ENCODE measurements around the gene SDK1. TPM values are rescaled to one million over a fixed set of nuclear protein-coding genes. Genes with fewer than 3 reads are reported as not detected.

The SDK1 gene
- total RNA-seq, 6 experiments from 2014 or later, result not detected

DNA sequence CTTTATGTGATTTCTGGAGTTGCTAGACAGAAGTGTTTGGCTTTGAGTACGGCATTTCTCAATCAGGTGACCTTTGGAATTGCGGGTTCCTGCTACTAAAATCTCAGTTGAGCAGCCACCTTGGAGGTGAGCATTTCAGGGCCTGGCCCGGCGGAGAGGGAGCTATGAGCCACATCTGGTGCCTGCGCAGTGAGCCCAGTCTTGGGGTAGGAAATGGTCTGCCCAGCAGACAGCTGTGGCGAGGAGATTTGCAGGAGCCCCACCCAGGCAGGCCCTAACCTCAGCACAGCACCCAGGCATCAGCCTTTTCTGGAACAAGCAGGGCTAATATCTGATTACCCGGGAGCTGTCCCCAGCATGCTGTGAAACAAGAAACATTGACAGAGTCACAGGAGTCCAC lies 833.2 kb downstream of the SDK1 start:
- Mint-ChIP-seq H3K9me3 (peaks cover 55% of the 10 kb centered on the region), H3K4me1 (ENCODE audit: low read depth) (no peaks in the 10 kb centered on the region), H3K4me3 (no peak overlapping the region)

DNA sequence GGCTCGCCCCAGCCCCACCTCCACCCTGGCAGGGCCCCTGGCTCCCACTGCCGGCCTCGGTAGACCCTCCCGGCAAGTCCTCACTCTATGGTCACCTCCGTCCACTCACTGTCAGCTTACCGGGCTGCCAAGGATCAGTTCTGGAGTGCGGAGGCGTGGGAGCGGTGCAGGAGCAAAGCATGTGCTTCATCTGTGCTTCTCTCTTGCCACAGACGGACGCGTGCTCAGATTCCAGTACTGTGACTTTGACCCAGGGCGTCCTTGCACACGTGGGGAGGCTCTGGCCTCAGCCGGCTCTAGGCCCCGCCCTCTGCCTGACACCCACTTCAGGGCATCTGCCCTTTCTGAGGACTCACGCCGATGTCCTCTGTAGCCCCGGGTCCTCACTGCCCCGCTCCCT lies 833.6 kb downstream of the SDK1 start:
- Mint-ChIP-seq H3K4me3 (no peak overlapping the region), H3K9me3 (peaks cover 59% of the 10 kb centered on the region), H3K36me3 (ENCODE audit: low read depth) (peaks cover 15% of the 10 kb centered on the region; the same call in 1 of the 2 replicates), H3K27me3 (ENCODE audit: insufficient read depth) (no peaks in the 10 kb centered on the region; the same call in 1 of the 2 replicates), H3K27ac (no peak overlapping the region), H3K4me1 (ENCODE audit: low read depth) (no peaks in the 10 kb centered on the region)
- TF ChIP-seq, protein P1, sequence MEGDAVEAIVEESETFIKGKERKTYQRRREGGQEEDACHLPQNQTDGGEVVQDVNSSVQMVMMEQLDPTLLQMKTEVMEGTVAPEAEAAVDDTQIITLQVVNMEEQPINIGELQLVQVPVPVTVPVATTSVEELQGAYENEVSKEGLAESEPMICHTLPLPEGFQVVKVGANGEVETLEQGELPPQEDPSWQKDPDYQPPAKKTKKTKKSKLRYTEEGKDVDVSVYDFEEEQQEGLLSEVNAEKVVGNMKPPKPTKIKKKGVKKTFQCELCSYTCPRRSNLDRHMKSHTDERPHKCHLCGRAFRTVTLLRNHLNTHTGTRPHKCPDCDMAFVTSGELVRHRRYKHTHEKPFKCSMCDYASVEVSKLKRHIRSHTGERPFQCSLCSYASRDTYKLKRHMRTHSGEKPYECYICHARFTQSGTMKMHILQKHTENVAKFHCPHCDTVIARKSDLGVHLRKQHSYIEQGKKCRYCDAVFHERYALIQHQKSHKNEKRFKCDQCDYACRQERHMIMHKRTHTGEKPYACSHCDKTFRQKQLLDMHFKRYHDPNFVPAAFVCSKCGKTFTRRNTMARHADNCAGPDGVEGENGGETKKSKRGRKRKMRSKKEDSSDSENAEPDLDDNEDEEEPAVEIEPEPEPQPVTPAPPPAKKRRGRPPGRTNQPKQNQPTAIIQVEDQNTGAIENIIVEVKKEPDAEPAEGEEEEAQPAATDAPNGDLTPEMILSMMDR (IDR thresholded peaks at IDR 0.05), result no peak
- DNase-seq, result no peak

More for the DNA sequence above, 833.2 kb downstream of the SDK1 start:
- Mint-ChIP-seq H3K27ac (no peak overlapping the region), H3K27me3 (ENCODE audit: insufficient read depth) (no peaks in the 10 kb centered on the region; the same call in 1 of the 2 replicates), H3K36me3 (ENCODE audit: low read depth) (peaks cover 15% of the 10 kb centered on the region; the same call in 1 of the 2 replicates)
- TF ChIP-seq, protein P1 (IDR thresholded peaks at IDR 0.05), result no peak
- DNase-seq, result no peak

DNA sequence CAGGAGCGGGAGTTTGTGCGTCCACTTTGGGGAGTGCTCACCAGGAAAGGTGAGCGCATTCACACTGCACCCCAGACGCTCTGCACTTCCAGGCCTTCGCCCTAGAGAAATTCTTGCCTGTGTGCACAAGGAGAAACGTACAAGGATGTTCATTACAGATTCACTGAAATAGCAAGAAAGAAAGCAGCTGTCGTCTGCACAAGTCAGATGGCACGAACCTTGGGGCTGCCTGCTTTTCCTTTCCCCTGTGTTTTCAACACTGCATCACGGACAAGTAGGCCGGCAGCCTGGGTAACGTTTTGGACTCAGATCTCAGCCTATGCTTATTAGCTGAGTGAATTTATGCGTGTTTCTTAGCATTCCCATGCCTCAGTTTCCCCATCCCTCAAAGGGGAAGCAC lies 834.2 kb downstream of the SDK1 start:
- peaks cover 15% of the 10 kb centered on the region; the same call in 1 of the 2 replicates for H3K36me3 Mint-ChIP-seq (ENCODE audit: low read depth)
- no peak overlapping the region for H3K4me3 Mint-ChIP-seq
- H3K4me1 Mint-ChIP-seq (ENCODE audit: low read depth), result no peaks in the 10 kb centered on the region
- peaks cover 2% of the 10 kb centered on the region for H3K27me3 Mint-ChIP-seq (ENCODE audit: insufficient read depth)
- H3K9me3 Mint-ChIP-seq, result peaks cover 63% of the 10 kb centered on the region
- no peak for DNase-seq
- no peak overlapping the region for H3K27ac Mint-ChIP-seq
- TF ChIP-seq, protein P1 (IDR thresholded peaks at IDR 0.05), result no peak

DNA sequence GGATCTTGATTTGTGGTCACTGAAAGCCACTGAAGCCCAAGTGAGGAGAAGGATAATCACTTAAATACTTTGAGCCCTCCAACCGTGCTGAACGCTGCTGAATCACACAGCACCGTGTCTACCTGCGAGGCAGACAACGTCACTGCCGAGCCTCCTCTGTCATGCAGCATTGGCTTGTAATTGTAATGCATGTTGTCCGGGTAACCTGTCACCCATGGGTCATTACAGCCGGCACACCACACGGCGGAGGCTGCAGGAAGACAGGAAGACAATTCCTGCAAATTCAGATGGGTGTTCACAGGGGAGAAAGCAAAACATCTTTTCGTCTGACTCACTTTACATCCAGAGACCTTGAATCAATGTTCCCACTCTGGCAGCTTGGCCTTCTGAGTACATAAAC lies 835.0 kb downstream of the SDK1 start:
- no peak for DNase-seq
- Mint-ChIP-seq H3K27ac (no peak overlapping the region), H3K4me3 (no peak overlapping the region), H3K27me3 (ENCODE audit: insufficient read depth) (peaks cover 4% of the 10 kb centered on the region), H3K9me3 (peaks cover 65% of the 10 kb centered on the region), H3K4me1 (ENCODE audit: low read depth) (no peaks in the 10 kb centered on the region), H3K36me3 (ENCODE audit: low read depth) (peaks cover 15% of the 10 kb centered on the region; the same call in 1 of the 2 replicates)
- TF ChIP-seq, protein P1 (IDR thresholded peaks at IDR 0.05), result no peak

DNA sequence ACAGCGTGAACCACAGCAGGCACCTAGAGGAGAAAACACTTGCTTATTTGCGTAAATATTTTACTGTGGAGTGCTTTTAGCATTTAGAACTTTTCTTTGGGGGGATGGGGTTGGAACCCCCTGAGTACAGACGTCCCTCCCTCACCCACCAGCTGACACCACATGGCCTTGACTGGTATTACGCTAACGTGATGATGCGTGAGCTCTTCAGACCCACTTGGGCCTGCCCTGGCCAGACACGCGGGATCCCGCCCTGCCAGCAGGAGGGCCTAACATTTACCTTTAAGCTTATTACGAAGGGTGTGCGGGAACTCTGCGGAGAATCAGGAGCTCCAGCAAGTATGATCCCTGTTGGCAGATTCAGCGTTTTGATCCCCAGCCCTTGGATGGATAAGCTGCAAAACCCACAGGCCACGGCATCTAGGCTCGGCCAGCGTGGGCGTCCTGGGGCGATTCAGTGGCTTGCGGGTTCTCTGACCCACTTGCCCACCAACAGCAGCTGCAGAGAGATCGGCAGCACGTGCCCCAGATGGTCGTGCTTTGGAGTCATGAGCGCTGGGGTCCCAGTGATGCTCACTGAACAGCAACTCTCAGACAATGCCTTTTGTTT lies 835.6 kb downstream of the SDK1 start:
- TF ChIP-seq, protein P1 (IDR thresholded peaks at IDR 0.05), result no peak
- Mint-ChIP-seq H3K4me1 (ENCODE audit: low read depth) (no peaks in the 10 kb centered on the region), H3K36me3 (ENCODE audit: low read depth) (peaks cover 15% of the 10 kb centered on the region; the same call in 1 of the 2 replicates), H3K4me3 (no peak overlapping the region), H3K27me3 (ENCODE audit: insufficient read depth) (peaks cover 4% of the 10 kb centered on the region), H3K9me3 (peaks cover 70% of the 10 kb centered on the region), H3K27ac (no peak overlapping the region)
- DNase-seq, result no peak
